OCI-LY1 (cell line): ENCODE measurements around the gene ABCC9.

Experiments
- H2AFZ ChIP-seq: fragments of 200-600 bp; sonication (generic), shearing (Covaris generic); 2 replicates; pipeline ENCODE4 v1.6.0; 2014; ENCODE audit warnings: antibody characterized with exemption, mild to moderate bottlenecking, low read length
- H3F3A ChIP-seq: fragments of 200-600 bp; sonication (generic), shearing (Covaris generic); 2 replicates; pipeline ENCODE4 v1.6.0; 2014; ENCODE audit warnings: mild to moderate bottlenecking, antibody characterized with exemption, low read length, moderate library complexity; ENCODE audit not compliant: insufficient read depth
- H3K27ac ChIP-seq: fragments of 200-600 bp; sonication (generic); 2 replicates; pipeline ENCODE4 v1.5.1; 2014; ENCODE audit warnings: low read length, mixed run types, mild to moderate bottlenecking, low read depth; ENCODE audit not compliant: poor library complexity, severe bottlenecking
- H3K27me3 ChIP-seq: fragments of 200-600 bp; sonication (generic); 2 replicates; pipeline ENCODE4 v1.6.0; 2014; ENCODE audit warnings: antibody characterized with exemption, mild to moderate bottlenecking, low read length, moderate library complexity; ENCODE audit not compliant: insufficient read depth
- H3K36me3 ChIP-seq: fragments of 200-600 bp; sonication (generic); 2 replicates; pipeline ENCODE4 v1.6.1; 2014; ENCODE audit warnings: mild to moderate bottlenecking, antibody characterized with exemption, low read length, moderate library complexity, mixed read lengths; ENCODE audit not compliant: insufficient read depth
- H3K4me1 ChIP-seq: fragments of 200-600 bp; sonication (generic); 2 replicates; pipeline ENCODE4 v1.5.1; 2014; ENCODE audit warnings: mild to moderate bottlenecking, low read length, moderate library complexity; ENCODE audit not compliant: insufficient read depth, severe bottlenecking
- H3K4me2 ChIP-seq: fragments of 200-600 bp; sonication (generic), shearing (Covaris generic); 2 replicates; pipeline ENCODE4 v1.6.1; 2014; ENCODE audit warnings: low read length
- H3K4me3 ChIP-seq: fragments of 200-600 bp; sonication (generic); 2 replicates; pipeline ENCODE4 v1.5.1; 2014; ENCODE audit warnings: low read length, low read depth, mild to moderate bottlenecking, mixed read lengths; ENCODE audit not compliant: poor library complexity, severe bottlenecking
- H3K79me2 ChIP-seq: fragments of 200-600 bp; shearing (Covaris generic); 2 replicates; pipeline ENCODE4 v1.6.1; 2016; ENCODE audit warnings: mixed run types, low read length, mixed read lengths; ENCODE audit not compliant: insufficient read depth
- H3K9ac ChIP-seq: fragments of 200-600 bp; sonication (generic), shearing (Covaris generic); 2 replicates; pipeline ENCODE4 v1.6.1; 2014; ENCODE audit warnings: mild to moderate bottlenecking, low read length, mixed read lengths
- H3K9me2 ChIP-seq: fragments of 200-600 bp; sonication (generic), shearing (Covaris generic); 2 replicates; pipeline ENCODE4 v1.6.1; 2014; ENCODE audit warnings: low read depth, mild to moderate bottlenecking, low read length, mixed read lengths
- H3K9me3 ChIP-seq: fragments of 200-600 bp; shearing (Covaris generic); 2 replicates; pipeline ENCODE4 v1.6.1; 2014; ENCODE audit warnings: low read length, mixed read lengths
- H4K20me1 ChIP-seq: fragments of 200-600 bp; sonication (generic), shearing (Covaris generic); 2 replicates; pipeline ENCODE4 v1.6.0; 2016; ENCODE audit warnings: mild to moderate bottlenecking, low read length; ENCODE audit not compliant: insufficient read depth
- EZH2 ChIP-seq: fragments of 200-600 bp; sonication (generic), shearing (Covaris generic); IDR thresholded peaks from 2 replicates; pipeline ENCODE4 v1.8.0; 2017; ENCODE audit warnings: borderline replicate concordance, mixed run types, mild to moderate bottlenecking, antibody characterized with exemption, low read length, moderate library complexity, mixed read lengths
- TF ChIP-seq, protein P1 (sequence below): fragments of 200-600 bp; sonication (generic), shearing (Covaris generic); IDR thresholded peaks from 2 replicates; pipeline ENCODE4 v1.5.1; 2017; ENCODE audit warnings: mild to moderate bottlenecking, antibody characterized with exemption, low read length, moderate library complexity, mixed read lengths

The ABCC9 gene

DNA sequence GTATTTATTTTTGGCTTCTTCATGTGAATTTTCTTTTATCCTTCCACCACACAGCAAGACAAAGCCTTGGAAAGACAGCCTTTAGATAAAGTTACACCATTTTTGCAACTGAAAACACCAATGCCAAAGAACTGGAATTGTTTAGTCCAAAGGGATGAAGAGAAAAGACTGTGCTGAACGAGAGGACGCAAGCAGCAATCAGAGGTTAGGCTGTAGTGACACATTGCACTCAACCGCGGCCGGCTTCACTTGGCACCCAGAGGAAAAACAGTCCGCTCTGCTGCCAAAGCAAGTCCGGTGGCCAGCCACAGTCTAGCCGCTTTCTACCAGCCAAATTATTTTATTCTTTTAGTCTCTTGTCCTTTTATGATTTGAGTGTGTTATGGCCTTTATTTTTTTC, 117.6 kb downstream of the ABCC9 start:
- no peak overlapping the region for H3K9ac ChIP-seq
- no peak overlapping the region for H3K27ac ChIP-seq
- no peaks in the 10 kb centered on the region for H3K27me3 ChIP-seq
- no peaks in the 10 kb centered on the region for H4K20me1 ChIP-seq
- no peaks in the 10 kb centered on the region for H3K79me2 ChIP-seq
- H3F3A ChIP-seq, result no peaks in the 10 kb centered on the region
- H3K36me3 ChIP-seq, result no peaks in the 10 kb centered on the region
- H3K4me3 ChIP-seq, result no peak overlapping the region
- TF ChIP-seq, protein P1, sequence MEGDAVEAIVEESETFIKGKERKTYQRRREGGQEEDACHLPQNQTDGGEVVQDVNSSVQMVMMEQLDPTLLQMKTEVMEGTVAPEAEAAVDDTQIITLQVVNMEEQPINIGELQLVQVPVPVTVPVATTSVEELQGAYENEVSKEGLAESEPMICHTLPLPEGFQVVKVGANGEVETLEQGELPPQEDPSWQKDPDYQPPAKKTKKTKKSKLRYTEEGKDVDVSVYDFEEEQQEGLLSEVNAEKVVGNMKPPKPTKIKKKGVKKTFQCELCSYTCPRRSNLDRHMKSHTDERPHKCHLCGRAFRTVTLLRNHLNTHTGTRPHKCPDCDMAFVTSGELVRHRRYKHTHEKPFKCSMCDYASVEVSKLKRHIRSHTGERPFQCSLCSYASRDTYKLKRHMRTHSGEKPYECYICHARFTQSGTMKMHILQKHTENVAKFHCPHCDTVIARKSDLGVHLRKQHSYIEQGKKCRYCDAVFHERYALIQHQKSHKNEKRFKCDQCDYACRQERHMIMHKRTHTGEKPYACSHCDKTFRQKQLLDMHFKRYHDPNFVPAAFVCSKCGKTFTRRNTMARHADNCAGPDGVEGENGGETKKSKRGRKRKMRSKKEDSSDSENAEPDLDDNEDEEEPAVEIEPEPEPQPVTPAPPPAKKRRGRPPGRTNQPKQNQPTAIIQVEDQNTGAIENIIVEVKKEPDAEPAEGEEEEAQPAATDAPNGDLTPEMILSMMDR, result no peak
- no peak for TF ChIP-seq EZH2
- no peaks in the 10 kb centered on the region for H3K9me3 ChIP-seq
- no peak overlapping the region for H2AFZ ChIP-seq
- H3K4me2 ChIP-seq, result no peak overlapping the region
- no peaks in the 10 kb centered on the region for H3K4me1 ChIP-seq
- no peaks in the 10 kb centered on the region for H3K9me2 ChIP-seq

DNA sequence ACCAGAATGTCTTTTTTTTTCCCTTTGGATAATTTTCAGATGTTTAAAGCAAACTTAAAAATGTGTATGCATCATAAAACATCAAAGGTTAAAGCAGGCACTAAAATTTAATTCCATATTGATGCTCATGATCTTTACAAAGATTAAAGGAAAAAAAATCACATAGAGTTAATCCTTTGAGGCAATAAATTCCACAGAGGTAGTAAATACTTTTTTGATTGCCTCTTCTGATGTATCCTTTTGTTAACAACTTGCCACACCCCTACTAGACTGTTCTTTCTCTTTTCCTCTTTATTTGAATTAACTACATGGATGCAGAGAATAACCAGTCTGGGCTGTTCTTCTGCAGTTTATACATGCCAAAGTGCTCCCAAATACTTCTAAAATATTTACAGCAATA, 121.5 kb downstream of the ABCC9 start:
- H3K36me3 ChIP-seq, result no peaks in the 10 kb centered on the region
- no peak overlapping the region for H3K4me2 ChIP-seq
- H3K4me3 ChIP-seq, result no peak overlapping the region
- H3F3A ChIP-seq, result no peaks in the 10 kb centered on the region
- no peak overlapping the region for H3K9ac ChIP-seq
- no peak for TF ChIP-seq EZH2
- TF ChIP-seq, protein P1, result no peak
- no peaks in the 10 kb centered on the region for H3K4me1 ChIP-seq
- no peak overlapping the region for H2AFZ ChIP-seq
- no peaks in the 10 kb centered on the region for H3K9me2 ChIP-seq
- no peaks in the 10 kb centered on the region for H4K20me1 ChIP-seq
- no peaks in the 10 kb centered on the region for H3K79me2 ChIP-seq
- no peak overlapping the region for H3K27ac ChIP-seq
- no peaks in the 10 kb centered on the region for H3K9me3 ChIP-seq
- no peaks in the 10 kb centered on the region for H3K27me3 ChIP-seq

DNA sequence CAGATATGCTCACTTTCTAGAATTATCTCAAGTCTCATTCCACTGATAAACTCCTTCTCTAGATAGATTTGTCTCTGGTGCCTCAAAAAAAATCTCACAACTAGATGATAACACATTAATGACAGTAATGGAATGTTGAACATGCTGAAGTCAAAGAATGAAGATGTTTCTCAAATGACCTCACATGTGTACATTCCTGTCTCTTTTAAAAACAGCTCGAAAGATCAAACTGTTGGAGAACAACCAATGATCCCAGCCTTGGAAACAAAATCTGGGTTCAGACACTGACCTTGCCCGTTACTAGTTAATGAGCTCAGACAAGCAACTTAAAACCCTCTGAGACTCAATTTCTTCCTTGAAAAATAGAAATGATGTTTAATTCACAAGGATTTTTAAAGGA, 122.0 kb downstream of the ABCC9 start:
- Histone ChIP-seq H3K4me3 (no peak overlapping the region), H2AFZ (no peak overlapping the region), H3K79me2 (no peaks in the 10 kb centered on the region), H3K9me3 (no peaks in the 10 kb centered on the region), H3K36me3 (no peaks in the 10 kb centered on the region), H3F3A (no peaks in the 10 kb centered on the region), H3K9me2 (no peaks in the 10 kb centered on the region), H3K4me1 (no peaks in the 10 kb centered on the region), H3K9ac (no peak overlapping the region), H3K27me3 (no peaks in the 10 kb centered on the region), H4K20me1 (no peaks in the 10 kb centered on the region), H3K4me2 (no peak overlapping the region), H3K27ac (no peak overlapping the region)
- TF ChIP-seq, protein P1, result no peak
- no peak for TF ChIP-seq EZH2
